HEK293 (cell line): Measurements from ENCODE around the gene LAMA2.

ENCODE experiments used
- CTCF ChIA-PET: fragments of 350-600 bp; formaldehyde crosslinking; extraction: SDS; loops from one replicate; lab custom pipeline; 2021; ENCODE audit warnings: antibody characterized with exemption; lab: Yijun Ruan, JAX
- POLR2A ChIA-PET: fragments of 300-600 bp; formaldehyde crosslinking; extraction: SDS; loops from one replicate; lab custom pipeline; 2020; ENCODE audit warnings: antibody characterized with exemption, inconsistent platforms; lab: Yijun Ruan, JAX
- H3K27ac ChIP-seq: fragments of 200-500 bp; sonication (Bioruptor generic); 2 replicates; pipeline ENCODE4 v1.5.1; 2014; ENCODE audit warnings: low read depth, low read length, control low read depth, inconsistent platforms; ENCODE audit errors: extremely low read depth
- H3K36me3 ChIP-seq, 2 experiments: fragments of 200-500 bp in 1 of 2; sonication (Bioruptor generic) in 1 of 2; 1 replicate in 1 of 2; 2 replicates in 1 of 2; pipeline ENCODE4 v1.5.1; 2014 to 2017; ENCODE audit warnings: inconsistent platforms in 2 of 2, low read length in 2 of 2; ENCODE audit not compliant: control insufficient read depth in 2 of 2, insufficient read depth in 1 of 2
- H3K4me1 ChIP-seq: fragments of 200-500 bp; sonication (Bioruptor generic); 2 replicates; pipeline ENCODE4 v1.5.1; 2014; ENCODE audit warnings: mild to moderate bottlenecking, low read length, inconsistent platforms; ENCODE audit not compliant: control insufficient read depth, insufficient read depth
- H3K4me3 ChIP-seq: 2 replicates; pipeline ENCODE4 v1.5.1; 2011; ENCODE audit warnings: low read depth, mild to moderate bottlenecking, control low read depth, low read length, moderate library complexity
- H3K9me3 ChIP-seq: fragments of 200-500 bp; sonication (Bioruptor generic); 2 replicates; pipeline ENCODE4 v1.5.1; 2014; ENCODE audit warnings: low read depth, low read length, inconsistent platforms; ENCODE audit not compliant: control insufficient read depth, insufficient read depth
- FEZF1 ChIP-seq: fragments of 450-650 bp; formaldehyde crosslinking; IDR thresholded peaks from 2 replicates; pipeline ENCODE4 v1.5.1; 2016; ENCODE audit warnings: missing biosample characterization, missing genetic modification characterization
- KLF7 ChIP-seq: fragments of 450-650 bp; formaldehyde crosslinking; IDR thresholded peaks from 2 replicates; pipeline ENCODE4 v1.5.1; 2016; ENCODE audit warnings: missing biosample characterization, missing genetic modification characterization, borderline replicate concordance
- OSR2 ChIP-seq: fragments of 450-650 bp; formaldehyde crosslinking; IDR thresholded peaks from 2 replicates; pipeline ENCODE4 v1.5.1; 2016; ENCODE audit warnings: missing biosample characterization, missing genetic modification characterization
- PRDM1 ChIP-seq: fragments of 450-650 bp; formaldehyde crosslinking; IDR thresholded peaks from 2 replicates; pipeline ENCODE4; 2016; ENCODE audit warnings: missing biosample characterization, missing genetic modification characterization
- SP3 ChIP-seq: fragments of 450-650 bp; formaldehyde crosslinking; IDR thresholded peaks from 2 replicates; pipeline ENCODE4 v1.5.1; 2016; ENCODE audit warnings: missing biosample characterization, missing genetic modification characterization
- WT1 ChIP-seq: fragments of 450-650 bp; formaldehyde crosslinking; IDR thresholded peaks from 2 replicates; pipeline ENCODE4 v1.5.1; 2016; ENCODE audit warnings: missing biosample characterization, missing genetic modification characterization
- ZBTB7A ChIP-seq: fragments of 450-650 bp; formaldehyde crosslinking; IDR thresholded peaks from 2 replicates; pipeline ENCODE4 v1.5.1; 2016; ENCODE audit warnings: low read depth, missing biosample characterization, missing genetic modification characterization
- ZBTB8A ChIP-seq: fragments of 450-650 bp; formaldehyde crosslinking; IDR thresholded peaks from 2 replicates; pipeline ENCODE4 v1.5.1; 2016; ENCODE audit warnings: missing biosample characterization, missing genetic modification characterization
- ZNF155 ChIP-seq: fragments of 450-650 bp; formaldehyde crosslinking; IDR thresholded peaks from 2 replicates; pipeline ENCODE4 v1.5.1; 2016; ENCODE audit warnings: missing biosample characterization, missing genetic modification characterization
- ZNF473 ChIP-seq: fragments of 450-650 bp; formaldehyde crosslinking; IDR thresholded peaks from 2 replicates; pipeline ENCODE4 v1.5.1; 2017; ENCODE audit warnings: missing biosample characterization, missing genetic modification characterization
- ZNF549 ChIP-seq: fragments of 450-650 bp; IDR thresholded peaks from 2 replicates; pipeline ENCODE4 v1.5.1; 2018; ENCODE audit warnings: missing biosample characterization, missing genetic modification characterization, mild to moderate bottlenecking, inconsistent platforms, moderate library complexity
- ZNF585B ChIP-seq: fragments of 450-650 bp; formaldehyde crosslinking; IDR thresholded peaks from 2 replicates; pipeline ENCODE4 v1.5.1; 2016; ENCODE audit warnings: missing biosample characterization, missing genetic modification characterization
- ZNF843 ChIP-seq: fragments of 450-650 bp; formaldehyde crosslinking; IDR thresholded peaks from 2 replicates; pipeline ENCODE4 v1.5.1; 2016; ENCODE audit warnings: missing biosample characterization, missing genetic modification characterization
- TF ChIP-seq, protein P1 (sequence below): fragments of 450-650 bp; formaldehyde crosslinking; IDR thresholded peaks from 2 replicates; pipeline ENCODE4 v1.5.1; 2017; ENCODE audit warnings: missing biosample characterization, missing genetic modification characterization
- TF ChIP-seq, protein P2 (sequence below): fragments of 450-650 bp; formaldehyde crosslinking; IDR thresholded peaks from 2 replicates; pipeline ENCODE4 v1.5.1; 2017; ENCODE audit warnings: missing biosample characterization, missing genetic modification characterization
- TF ChIP-seq, protein P3 (sequence below): fragments of 450-650 bp; formaldehyde crosslinking; IDR thresholded peaks from 2 replicates; pipeline ENCODE4 v1.5.1; 2016; ENCODE audit warnings: missing biosample characterization, missing genetic modification characterization
- TF ChIP-seq, protein P4 (sequence below): fragments of 450-650 bp; IDR thresholded peaks from 2 replicates; pipeline ENCODE4 v1.5.1; 2018; ENCODE audit warnings: missing biosample characterization, missing genetic modification characterization
- TF ChIP-seq, protein P5 (sequence below): fragments of 450-650 bp; formaldehyde crosslinking; IDR thresholded peaks from 2 replicates; pipeline ENCODE4 v1.5.1; 2016; ENCODE audit warnings: missing biosample characterization, missing genetic modification characterization
- TF ChIP-seq, protein P6 (sequence below): fragments of 450-650 bp; formaldehyde crosslinking; conservative IDR thresholded peaks from 2 replicates; pipeline ENCODE4 v1.5.1; 2016; ENCODE audit warnings: low read depth, missing biosample characterization, missing genetic modification characterization

The LAMA2 gene

DNA sequence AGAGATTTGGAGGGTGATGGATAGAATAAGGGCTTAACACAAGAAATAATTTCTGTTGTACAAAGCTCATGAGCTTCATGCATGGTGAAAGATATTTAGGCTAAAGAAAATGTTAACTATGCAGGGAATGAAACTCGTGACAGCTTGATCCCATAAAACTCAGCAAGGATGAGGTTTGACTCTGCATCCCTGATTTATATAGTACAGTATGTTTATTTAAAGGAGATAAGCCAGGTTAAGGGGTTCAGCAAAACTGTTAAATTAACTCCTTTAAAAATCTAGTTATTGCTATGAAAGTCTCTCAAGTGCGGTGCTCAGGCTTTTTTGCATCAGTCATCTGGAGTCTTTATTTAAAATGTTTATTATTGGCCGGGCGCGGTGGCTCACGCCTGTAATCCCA lies 326.4 kb downstream of the LAMA2 start:
- H3K36me3 ChIP-seq, result no peaks in the 10 kb centered on the region
- no peak overlapping the region for H3K4me3 ChIP-seq
- H3K4me1 ChIP-seq, result no peaks in the 10 kb centered on the region
- no peaks in the 10 kb centered on the region for H3K9me3 ChIP-seq
- H3K27ac ChIP-seq, result no peak overlapping the region
- TF ChIP-seq, protein P1, sequence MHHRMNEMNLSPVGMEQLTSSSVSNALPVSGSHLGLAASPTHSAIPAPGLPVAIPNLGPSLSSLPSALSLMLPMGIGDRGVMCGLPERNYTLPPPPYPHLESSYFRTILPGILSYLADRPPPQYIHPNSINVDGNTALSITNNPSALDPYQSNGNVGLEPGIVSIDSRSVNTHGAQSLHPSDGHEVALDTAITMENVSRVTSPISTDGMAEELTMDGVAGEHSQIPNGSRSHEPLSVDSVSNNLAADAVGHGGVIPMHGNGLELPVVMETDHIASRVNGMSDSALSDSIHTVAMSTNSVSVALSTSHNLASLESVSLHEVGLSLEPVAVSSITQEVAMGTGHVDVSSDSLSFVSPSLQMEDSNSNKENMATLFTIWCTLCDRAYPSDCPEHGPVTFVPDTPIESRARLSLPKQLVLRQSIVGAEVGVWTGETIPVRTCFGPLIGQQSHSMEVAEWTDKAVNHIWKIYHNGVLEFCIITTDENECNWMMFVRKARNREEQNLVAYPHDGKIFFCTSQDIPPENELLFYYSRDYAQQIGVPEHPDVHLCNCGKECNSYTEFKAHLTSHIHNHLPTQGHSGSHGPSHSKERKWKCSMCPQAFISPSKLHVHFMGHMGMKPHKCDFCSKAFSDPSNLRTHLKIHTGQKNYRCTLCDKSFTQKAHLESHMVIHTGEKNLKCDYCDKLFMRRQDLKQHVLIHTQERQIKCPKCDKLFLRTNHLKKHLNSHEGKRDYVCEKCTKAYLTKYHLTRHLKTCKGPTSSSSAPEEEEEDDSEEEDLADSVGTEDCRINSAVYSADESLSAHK, result peak; percentile 44; the same call in 1 of the 2 replicates
- TF ChIP-seq ZNF843 (peak; percentile 75), SP3 (no peak), ZBTB8A (tag by site-specific recombination) (peak; percentile 36; the same call in 1 of the 2 replicates), WT1 (tag by site-specific recombination) (0 out of 2 replicates have a peak, but pooled peaks have one; percentile 33), ZBTB7A (no peak), FEZF1 (tag by site-specific recombination) (peak; percentile 74), ZNF155 (tag by site-specific recombination) (no peak), OSR2 (tag by site-specific recombination) (peak; percentile 25; the same call in 1 of the 2 replicates), ZNF585B (tag by site-specific recombination) (no peak), KLF7 (tag by site-specific recombination) (no peak)
- TF ChIP-seq, protein P2, sequence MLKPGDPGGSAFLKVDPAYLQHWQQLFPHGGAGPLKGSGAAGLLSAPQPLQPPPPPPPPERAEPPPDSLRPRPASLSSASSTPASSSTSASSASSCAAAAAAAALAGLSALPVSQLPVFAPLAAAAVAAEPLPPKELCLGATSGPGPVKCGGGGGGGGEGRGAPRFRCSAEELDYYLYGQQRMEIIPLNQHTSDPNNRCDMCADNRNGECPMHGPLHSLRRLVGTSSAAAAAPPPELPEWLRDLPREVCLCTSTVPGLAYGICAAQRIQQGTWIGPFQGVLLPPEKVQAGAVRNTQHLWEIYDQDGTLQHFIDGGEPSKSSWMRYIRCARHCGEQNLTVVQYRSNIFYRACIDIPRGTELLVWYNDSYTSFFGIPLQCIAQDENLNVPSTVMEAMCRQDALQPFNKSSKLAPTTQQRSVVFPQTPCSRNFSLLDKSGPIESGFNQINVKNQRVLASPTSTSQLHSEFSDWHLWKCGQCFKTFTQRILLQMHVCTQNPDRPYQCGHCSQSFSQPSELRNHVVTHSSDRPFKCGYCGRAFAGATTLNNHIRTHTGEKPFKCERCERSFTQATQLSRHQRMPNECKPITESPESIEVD (tag by site-specific recombination), result peak; percentile 50
- TF ChIP-seq, protein P3, sequence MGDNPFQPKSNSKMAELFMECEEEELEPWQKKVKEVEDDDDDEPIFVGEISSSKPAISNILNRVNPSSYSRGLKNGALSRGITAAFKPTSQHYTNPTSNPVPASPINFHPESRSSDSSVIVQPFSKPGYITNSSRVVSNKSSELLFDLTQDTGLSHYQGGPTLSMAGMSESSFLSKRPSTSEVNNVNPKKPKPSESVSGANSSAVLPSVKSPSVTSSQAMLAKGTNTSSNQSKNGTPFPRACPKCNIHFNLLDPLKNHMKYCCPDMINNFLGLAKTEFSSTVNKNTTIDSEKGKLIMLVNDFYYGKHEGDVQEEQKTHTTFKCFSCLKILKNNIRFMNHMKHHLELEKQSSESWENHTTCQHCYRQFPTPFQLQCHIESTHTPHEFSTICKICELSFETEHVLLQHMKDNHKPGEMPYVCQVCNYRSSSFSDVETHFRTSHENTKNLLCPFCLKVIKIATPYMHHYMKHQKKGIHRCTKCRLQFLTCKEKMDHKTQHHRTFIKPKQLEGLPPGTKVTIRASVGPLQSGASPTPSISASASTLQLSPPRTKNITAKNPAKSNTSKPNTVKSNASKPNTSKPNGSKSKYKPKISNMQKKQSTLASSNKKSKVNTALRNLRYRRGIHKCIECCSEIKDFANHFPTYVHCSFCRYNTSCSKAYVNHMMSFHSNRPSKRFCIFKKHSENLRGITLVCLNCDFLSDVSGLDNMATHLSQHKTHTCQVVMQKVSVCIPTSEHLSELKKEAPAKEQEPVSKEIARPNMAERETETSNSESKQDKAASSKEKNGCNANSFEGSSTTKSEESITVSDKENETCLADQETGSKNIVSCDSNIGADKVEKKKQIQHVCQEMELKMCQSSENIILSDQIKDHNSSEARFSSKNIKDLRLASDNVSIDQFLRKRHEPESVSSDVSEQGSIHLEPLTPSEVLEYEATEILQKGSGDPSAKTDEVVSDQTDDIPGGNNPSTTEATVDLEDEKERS (tag by site-specific recombination), result no peak
- TF ChIP-seq, all 188 proteins: peak for 7
- POLR2A ChIA-PET, result interaction anchor here (0.7 kb wide), 1 partner anchor 281 kb away, joined by 4 read pairs; no protein-coding TSS in a partner anchor
- CTCF ChIA-PET, result interaction anchor here (0.7 kb wide), 1 partner anchor 120 kb away, joined by 4 read pairs; no protein-coding TSS in a partner anchor

DNA sequence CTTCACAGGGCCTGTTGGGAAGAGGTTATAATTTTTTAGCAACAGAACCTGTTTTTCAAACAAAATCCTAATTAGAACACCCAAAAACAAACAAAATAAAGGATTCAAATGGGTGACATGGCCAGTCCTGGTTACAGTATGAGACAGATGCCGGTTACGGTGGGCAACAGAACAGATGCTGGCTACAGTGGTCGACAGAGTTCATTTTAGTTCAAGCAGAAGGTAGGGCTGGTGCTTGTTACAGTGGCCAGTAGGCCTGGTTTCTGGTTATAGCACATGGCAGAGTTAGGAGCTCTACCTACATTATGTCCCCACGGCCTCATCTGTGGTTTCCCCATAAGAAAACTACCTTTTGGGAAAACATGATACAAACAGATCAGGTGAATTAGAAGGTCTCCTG lies 327.7 kb downstream of the LAMA2 start:
- ChIA-PET POLR2A (no interaction called here), CTCF (interaction anchor here (0.7 to 0.9 kb wide), 3 partner anchors 38 to 386 kb away, joined by 3 to 4 read pairs (median 3); no protein-coding TSS in a partner anchor)
- TF ChIP-seq ZNF549 (tag by site-specific recombination) (no peak), ZNF473 (no peak), PRDM1 (tag by site-specific recombination) (no peak)
- TF ChIP-seq, protein P4, sequence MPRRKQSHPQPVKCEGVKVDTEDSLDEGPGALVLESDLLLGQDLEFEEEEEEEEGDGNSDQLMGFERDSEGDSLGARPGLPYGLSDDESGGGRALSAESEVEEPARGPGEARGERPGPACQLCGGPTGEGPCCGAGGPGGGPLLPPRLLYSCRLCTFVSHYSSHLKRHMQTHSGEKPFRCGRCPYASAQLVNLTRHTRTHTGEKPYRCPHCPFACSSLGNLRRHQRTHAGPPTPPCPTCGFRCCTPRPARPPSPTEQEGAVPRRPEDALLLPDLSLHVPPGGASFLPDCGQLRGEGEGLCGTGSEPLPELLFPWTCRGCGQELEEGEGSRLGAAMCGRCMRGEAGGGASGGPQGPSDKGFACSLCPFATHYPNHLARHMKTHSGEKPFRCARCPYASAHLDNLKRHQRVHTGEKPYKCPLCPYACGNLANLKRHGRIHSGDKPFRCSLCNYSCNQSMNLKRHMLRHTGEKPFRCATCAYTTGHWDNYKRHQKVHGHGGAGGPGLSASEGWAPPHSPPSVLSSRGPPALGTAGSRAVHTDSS (tag by site-specific recombination), result no peak
- TF ChIP-seq, protein P5, sequence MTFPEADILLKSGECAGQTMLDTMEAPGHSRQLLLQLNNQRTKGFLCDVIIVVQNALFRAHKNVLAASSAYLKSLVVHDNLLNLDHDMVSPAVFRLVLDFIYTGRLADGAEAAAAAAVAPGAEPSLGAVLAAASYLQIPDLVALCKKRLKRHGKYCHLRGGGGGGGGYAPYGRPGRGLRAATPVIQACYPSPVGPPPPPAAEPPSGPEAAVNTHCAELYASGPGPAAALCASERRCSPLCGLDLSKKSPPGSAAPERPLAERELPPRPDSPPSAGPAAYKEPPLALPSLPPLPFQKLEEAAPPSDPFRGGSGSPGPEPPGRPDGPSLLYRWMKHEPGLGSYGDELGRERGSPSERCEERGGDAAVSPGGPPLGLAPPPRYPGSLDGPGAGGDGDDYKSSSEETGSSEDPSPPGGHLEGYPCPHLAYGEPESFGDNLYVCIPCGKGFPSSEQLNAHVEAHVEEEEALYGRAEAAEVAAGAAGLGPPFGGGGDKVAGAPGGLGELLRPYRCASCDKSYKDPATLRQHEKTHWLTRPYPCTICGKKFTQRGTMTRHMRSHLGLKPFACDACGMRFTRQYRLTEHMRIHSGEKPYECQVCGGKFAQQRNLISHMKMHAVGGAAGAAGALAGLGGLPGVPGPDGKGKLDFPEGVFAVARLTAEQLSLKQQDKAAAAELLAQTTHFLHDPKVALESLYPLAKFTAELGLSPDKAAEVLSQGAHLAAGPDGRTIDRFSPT (tag by site-specific recombination), result no peak
- TF ChIP-seq, protein P6, sequence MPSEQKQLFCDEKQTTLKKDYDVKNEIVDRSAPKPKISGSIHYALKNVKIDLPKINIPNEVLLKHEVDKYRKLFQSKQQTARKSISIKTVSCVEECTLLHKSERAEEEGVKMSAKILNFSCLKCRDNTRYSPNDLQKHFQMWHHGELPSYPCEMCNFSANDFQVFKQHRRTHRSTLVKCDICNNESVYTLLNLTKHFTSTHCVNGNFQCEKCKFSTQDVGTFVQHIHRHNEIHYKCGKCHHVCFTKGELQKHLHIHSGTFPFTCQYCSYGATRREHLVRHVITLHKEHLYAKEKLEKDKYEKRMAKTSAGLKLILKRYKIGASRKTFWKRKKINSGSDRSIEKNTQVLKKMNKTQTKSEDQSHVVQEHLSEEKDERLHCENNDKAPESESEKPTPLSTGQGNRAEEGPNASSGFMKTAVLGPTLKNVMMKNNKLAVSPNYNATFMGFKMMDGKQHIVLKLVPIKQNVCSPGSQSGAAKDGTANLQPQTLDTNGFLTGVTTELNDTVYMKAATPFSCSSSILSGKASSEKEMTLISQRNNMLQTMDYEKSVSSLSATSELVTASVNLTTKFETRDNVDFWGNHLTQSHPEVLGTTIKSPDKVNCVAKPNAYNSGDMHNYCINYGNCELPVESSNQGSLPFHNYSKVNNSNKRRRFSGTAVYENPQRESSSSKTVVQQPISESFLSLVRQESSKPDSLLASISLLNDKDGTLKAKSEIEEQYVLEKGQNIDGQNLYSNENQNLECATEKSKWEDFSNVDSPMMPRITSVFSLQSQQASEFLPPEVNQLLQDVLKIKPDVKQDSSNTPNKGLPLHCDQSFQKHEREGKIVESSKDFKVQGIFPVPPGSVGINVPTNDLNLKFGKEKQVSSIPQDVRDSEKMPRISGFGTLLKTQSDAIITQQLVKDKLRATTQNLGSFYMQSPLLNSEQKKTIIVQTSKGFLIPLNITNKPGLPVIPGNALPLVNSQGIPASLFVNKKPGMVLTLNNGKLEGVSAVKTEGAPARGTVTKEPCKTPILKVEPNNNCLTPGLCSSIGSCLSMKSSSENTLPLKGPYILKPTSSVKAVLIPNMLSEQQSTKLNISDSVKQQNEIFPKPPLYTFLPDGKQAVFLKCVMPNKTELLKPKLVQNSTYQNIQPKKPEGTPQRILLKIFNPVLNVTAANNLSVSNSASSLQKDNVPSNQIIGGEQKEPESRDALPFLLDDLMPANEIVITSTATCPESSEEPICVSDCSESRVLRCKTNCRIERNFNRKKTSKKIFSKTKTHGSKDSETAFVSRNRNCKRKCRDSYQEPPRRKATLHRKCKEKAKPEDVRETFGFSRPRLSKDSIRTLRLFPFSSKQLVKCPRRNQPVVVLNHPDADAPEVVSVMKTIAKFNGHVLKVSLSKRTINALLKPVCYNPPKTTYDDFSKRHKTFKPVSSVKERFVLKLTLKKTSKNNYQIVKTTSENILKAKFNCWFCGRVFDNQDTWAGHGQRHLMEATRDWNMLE (tag by site-specific recombination), result no peak

More for the DNA sequence above, 327.7 kb downstream of the LAMA2 start:
- no peak overlapping the region for H3K27ac ChIP-seq
- no peak overlapping the region for H3K4me3 ChIP-seq
- H3K4me1 ChIP-seq, result no peaks in the 10 kb centered on the region
- no peaks in the 10 kb centered on the region for H3K9me3 ChIP-seq
- H3K36me3 ChIP-seq, result no peaks in the 10 kb centered on the region
